GM21381 (cell line): ENCODE results near the gene FOXK2.
"Not testable (repeated sequence)": the region's sequence is repeated elsewhere in the genome, so short reads cannot be mapped to it uniquely, and the experiment has no call there.

Experiments used
- ATAC-seq: cut with Tn5 transposase; IDR thresholded peaks from one replicate; pipeline ENCODE4 v1.9.1; 2021; ENCODE audit warnings: mild to moderate bottlenecking, moderate library complexity; ENCODE audit not compliant: unreplicated experiment

Gene FOXK2

DNA sequence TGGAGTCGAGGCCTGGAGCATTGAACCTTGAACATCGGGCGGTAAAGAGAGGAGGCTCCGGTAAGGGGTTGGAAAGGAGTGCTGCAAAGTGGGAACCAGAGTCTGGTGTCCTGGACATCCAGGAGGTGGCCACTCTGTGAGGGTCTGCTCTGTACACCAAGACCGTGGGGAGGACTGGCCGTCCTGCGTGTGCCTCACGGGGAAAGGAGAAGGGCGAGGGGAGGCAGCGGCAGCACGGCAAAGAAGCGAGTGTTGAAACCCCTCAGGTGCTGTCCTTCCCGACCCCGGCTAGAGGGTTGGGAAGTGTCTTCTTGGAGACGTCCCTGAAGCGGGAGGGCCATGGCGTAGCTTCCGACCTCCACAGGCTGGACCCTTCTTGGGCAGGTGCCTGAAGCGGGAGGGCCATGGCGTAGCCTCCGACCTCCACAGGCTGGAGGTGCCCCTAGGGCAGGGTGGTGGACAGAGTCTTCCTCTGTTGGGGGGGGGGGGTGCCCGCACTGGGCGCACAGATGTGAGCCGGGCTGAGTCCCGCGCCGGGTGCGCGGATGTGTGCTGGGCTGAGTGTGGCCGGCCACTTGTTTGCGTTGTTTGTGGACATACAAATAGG, 42.0 kb downstream of the FOXK2 start:
- no peak for ATAC-seq

DNA sequence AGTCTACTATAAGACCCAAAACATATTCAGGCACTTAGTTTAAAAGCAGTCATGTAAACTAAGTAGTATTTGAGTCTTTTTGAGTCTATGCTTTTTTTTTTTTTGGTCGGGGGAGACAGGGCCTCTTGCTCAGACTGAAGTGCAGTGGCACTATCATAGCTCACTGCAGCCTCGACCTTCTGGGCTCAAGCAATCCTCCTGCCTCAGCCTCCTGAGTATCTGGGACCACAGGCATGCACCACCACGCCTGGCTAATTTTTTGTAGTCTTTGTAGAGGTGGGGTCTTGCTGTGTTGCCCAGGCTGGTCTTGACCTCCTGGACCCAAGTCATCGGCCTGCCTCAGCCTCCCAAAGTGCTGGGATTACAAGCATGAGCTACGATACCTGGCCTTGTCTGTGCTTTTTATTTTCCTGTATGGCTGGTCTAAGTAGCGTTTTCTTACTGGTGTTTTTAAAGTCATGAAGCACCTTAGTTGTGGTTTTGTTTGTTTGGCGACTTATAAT, 43.2 kb downstream of the FOXK2 start:
- not testable (repeated sequence) for ATAC-seq

DNA sequence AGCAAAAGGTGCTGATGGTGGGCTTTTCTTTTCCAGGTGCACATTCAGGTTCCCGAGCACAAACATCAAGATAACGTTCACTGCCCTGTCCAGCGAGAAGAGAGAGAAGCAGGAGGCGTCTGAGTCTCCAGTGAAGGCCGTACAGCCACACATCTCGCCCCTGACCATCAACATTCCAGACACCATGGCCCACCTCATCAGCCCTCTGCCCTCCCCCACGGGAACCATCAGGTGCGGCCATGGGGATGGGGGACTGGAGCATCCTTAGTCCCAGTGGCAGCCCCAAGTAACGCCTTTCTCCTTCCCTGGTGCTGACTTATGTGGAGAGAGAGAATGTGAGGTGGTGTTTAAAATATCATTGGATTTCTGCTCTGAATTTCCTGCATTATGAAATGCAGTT, 43.8 kb downstream of the FOXK2 start:
- no peak for ATAC-seq

DNA sequence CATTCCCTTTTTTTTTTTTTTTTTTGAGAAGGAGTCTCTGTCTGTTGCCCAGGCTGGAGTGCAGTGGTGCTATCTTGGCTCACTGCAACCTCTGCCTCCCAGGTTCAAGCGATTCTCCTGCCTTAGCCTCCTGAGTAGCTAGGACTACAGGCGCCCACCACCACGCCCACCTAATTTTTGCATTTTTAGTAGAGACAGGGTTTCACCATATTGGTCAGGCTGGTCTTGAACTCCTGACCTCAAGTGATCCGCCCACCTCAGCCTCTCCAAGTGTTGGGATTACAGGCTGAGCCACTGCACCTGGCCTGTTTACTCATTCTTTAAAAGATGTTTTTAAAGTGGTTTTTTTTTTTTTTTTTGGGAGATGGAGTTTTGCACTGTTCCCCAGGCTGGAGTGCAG, 44.2 kb downstream of the FOXK2 start:
- not testable (repeated sequence) for ATAC-seq

DNA sequence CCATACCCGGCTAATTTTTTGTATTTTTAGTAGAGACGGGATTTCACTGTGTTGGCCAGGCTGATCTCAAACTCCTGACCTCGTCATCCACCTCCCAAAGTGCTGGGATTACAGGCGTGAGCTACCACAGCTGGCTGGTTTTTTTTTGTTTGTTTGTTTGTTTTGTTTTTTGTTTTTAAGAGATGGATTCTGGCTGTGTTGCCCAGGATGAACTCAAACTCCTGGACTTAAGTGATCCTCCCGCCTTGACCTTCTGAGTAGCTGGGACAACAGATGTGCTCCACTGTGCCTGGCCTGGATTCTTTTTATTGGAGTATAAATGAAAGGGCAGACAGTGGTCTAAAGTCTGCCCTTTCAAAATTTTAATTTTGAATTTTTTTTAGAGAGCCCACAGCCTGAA, 44.7 kb downstream of the FOXK2 start:
- no peak for ATAC-seq

DNA sequence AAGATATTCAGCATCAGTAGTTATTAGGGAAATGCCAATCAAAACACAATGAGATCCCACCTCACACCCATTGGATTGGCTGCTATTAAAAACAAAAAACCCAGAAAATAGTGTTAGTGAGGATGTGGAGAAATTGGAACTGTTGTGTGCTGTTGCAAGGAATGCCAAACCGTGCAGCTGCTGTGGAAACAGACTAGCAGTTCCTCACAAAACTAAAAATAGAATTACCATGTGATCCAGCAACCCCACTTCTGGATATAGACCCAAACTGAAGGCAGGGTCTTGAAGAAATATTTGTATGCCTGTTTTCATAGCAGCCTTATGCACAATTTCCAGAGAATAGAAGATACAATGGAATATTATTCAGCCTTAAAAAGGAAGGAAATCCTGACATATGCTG, 46.0 kb downstream of the FOXK2 start:
- no peak for ATAC-seq

DNA sequence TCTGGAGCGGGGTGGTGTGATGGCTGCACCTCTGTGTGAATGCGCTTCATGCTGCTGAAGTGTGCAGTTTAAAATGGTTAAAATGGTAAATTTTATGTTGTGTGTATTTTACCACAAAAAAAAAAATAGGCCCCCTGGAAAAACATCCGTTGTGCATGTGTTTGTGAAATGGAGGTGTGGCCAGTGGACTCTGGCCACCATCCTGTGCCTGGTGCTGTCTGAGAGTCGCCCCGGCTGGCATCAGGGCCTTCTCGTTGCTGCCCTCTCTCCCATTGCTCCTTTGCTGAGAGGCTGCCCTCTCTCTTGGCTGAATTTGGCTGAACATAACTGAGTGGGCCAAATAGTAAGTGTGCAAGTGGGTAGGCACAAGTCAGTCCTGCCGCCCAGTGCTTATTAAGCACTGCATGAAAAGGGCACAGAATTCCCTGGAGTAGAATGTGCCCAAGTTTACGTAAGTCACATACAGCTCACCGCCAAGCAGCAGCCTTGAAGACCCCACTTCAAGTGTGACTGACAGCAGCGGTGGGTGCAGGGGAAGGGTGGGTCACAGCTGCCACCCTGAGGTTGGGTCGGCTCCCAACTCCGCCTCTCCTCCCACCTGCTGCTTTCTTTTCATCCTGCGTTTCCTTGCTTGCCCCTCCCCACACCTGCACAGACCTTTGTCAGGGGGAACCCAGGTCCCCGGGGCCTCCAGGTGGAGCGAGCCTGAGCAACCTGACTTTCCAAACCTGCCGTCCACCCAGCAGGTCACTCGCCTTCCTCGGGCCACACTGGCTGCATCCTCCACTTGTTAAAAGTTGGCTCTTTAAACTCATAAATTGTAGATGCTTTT, 46.8 kb downstream of the FOXK2 start:
- no peak for ATAC-seq

DNA sequence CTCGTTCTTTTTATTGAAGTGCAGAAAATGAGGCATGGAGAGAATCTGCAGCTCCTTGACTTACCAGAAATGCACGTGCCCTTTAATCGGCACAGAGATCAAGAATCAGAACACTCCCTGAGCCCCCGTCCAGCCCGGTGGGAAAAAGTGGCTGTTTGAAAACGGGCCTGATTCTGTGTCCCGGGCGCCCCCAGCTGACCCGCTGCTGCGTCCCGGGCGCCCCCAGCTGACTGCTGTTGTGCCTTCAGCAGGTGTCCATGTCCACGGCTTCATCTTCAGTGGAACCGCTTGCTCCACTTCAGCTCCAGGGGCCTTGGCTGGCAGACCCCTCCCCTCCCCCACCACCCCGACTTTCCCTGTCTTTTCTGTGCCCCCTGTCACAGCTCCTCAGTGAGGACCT, 47.8 kb downstream of the FOXK2 start:
- no peak for ATAC-seq

DNA sequence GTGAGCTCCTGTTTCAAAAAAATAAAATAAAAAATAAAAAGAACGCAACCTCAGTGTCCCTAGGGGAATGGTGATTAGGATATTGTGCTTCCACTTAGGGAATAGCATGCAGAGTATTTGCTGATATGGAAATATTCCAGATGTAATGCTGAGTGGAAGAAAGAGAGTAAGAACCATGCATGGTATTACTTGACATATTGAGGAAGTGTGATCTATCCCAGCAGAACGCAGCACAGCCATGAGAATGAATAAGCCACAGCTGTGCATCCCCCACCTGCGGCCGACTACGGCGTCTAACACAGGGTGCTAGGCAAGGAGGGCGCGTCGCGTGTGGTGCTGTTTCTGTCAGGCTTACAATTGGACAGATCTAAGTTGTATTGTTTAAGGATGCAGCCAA, 49.5 kb downstream of the FOXK2 start:
- ATAC-seq, result no peak

DNA sequence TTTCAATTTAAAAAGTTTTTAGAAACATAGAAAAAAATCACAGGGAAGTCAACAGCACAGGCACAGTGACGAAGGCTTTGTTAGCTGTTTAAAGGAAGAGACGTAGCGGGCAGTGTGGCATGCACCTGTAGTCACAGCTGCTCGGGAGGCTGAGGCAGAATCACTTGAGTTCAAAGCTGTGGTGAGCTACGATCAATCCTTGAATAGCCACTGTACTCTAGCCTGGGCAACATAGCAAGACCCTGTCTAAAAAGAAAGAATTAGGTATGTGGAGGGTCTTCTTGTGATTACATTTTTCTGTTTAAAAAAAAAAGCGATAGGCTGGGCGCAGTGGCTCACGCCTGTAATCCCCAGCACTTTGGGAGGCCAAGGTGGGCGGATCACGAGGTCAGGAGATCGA, 50.1 kb downstream of the FOXK2 start:
- ATAC-seq, result no peak

DNA sequence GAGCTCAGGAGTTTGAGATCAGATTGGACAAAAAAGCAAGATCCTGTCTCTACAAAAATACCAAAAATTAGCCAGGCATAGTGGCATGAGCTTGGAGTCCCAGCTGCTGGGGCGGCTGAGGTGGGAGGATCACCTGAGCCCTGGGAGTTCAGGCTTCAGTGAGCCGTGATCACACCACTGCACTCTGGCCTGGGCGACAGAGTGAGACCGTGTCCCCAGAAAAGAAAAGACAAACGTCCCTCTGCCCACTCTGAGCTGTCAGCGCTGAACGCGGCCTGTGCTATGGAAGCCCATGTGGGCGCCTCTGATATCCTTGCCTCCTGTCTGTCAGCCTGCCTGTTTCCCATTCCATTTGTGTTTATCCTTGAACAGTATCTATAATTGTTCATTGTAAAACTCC, 50.7 kb downstream of the FOXK2 start:
- ATAC-seq, result no peak

DNA sequence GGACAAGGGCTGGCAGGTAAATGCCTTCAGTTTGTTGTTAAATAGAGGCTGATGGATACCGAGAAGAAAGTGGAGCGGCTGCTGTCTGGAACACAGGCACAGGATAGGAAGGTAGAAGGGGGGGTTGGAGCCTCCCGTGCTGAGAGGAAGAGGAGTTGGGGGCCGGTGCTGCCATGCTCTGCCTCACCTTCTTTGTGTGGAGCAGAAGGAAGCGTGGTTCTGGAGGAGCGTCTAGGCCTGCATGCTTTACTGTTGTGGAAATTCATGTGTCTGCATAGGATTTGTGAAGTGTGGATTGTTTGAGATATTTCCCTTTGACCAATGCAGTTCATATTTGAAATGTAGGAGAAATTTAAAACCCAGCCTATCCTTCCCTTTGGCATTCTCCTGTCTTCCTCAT, 52.3 kb downstream of the FOXK2 start:
- no peak for ATAC-seq

DNA sequence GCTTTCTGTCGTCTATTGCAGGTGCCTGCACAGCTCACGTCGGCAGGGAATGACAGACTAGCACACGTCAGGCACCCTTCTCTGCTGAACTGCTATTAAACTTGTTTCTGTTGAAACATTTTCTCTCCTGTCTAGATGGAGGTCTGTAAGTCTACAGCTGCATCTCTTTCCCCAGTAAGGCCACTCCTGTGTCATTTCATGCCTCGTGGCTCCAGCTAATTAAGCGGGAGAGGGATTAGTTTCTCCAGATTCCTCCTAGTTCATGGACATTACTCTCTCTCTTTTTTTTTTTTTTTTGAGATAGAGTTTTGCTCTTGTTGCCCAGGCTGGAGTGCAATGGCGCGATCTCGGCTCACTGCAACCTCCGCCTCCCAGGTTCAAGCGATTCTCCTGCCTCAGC, 54.5 kb downstream of the FOXK2 start:
- ATAC-seq, result no peak

DNA sequence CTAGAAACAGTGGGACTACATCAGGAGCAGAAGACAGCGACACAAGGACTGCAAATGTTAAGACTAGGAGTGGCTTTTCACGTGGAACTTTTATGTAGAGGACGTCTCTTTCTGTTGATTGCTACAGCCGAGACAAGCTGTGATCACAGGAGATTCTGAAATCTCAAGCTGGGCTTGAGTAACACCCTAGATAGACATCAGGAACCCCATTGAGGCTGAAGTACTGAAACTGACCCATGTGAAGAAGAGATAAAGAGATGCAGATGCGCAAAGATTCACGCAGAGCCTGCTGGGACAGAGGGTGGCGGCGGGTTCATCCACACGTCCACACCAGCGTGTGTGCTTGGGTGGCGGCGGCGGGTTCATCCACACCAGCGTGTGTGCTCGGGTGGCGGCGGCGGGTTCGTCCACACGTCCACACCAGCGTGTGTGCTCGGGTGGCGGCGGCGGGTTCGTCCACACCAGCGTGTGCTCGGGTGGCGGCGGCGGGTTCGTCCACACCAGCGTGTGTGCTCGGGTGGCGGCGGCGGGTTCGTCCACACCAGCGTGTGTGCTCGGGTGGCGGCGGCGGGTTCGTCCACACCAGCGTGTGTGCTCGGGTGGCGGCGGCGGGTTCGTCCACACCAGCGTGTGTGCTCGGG, 56.2 kb downstream of the FOXK2 start:
- ATAC-seq, result not testable (repeated sequence)

DNA sequence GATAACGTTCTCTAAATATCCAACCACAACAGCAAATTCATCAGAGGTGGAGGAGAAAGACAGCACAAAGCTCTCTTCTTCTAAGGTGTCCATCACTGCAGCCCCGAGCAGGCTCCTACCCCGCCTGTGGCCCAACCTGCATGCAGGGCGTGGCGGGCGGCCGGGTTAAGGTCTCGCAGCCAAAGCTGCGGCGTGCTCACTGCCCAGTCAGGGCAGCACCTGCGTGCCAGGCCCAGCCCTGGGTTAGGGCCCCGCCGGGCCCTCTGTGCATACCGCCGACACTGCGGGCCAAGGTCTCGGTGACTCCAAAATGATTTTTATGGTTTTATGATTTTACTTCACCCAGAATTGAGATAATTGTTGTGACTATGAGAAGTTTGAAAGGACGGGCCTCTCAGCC, 57.8 kb downstream of the FOXK2 start:
- no peak for ATAC-seq

DNA sequence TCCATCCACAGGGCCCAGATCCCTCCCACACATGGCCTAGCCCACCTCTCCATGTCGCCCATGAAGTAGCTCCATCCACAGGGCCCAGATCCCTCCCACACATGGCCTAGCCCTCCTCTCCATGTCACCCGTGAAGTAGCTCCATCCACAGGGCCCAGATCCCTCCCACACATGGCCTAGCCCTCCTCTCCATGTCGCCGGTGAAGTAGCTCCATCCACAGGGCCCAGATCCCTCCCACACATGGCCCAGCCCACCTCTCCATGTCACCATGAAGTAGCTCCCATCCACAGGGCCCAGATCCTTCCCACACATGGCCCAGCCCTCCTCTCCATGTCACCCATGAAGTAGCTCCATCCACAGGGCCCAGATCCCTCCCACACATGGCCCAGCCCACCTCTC, 60.4 kb downstream of the FOXK2 start:
- ATAC-seq, result not testable (repeated sequence)

DNA sequence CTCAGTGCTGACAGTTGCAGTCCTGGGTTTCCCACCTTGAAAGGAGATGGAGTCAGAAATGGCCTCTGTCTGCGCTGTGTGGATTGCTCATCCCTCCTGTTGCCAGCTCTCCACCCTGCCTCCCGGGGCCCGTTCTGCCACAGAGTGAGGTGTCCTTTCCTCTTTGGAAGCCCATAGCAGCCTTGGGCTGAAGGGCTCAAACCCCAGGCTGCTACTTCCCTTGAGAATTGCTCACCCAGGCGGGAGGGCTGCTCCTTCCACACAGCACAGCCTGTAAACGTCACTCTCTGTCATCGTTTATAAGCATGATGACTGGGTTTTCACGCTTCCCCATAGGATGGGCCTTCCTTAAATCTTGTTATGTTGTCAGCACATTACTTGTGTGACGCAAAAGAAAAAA, 62.7 kb downstream of the FOXK2 start:
- ATAC-seq, result no peak

DNA sequence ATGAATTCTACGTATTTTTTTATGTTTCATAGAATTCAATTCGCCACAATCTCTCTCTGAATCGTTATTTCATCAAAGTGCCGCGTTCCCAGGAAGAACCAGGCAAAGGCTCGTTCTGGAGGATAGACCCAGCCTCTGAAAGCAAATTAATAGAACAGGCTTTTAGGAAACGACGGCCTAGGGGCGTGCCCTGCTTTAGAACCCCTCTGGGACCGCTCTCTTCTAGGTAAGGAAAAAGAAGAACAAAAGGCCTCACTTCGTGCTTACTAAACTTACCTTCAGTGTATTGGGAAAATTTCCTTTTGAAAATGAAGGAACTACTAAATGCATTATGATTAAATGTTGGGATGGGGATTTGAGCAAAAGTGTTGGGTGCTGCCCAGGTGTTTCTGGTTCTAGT, 63.2 kb downstream of the FOXK2 start:
- ATAC-seq, result no peak

DNA sequence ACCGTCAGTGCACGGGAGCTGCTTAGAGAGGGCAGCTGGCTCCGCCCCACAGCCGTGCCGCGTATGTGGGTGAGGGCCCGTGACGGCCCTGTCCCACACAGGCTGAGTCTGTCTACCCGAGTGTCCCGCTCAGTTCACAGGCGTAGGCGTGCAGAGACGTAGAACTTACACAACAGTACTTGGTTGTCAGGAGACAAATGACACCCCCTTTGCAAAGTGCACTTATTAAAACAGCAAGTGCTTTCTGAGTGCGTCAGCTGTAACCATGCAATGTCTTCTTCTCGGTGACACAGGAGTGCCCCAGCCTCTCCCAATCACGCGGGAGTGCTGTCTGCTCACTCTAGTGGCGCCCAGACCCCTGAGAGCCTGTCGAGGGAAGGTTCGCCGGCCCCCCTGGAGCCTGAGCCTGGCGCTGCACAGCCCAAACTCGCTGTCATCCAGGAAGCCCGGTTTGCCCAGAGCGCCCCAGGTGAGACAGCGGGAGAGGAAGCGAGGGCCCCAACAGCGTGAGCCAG, 64.2 kb downstream of the FOXK2 start:
- no peak for ATAC-seq

DNA sequence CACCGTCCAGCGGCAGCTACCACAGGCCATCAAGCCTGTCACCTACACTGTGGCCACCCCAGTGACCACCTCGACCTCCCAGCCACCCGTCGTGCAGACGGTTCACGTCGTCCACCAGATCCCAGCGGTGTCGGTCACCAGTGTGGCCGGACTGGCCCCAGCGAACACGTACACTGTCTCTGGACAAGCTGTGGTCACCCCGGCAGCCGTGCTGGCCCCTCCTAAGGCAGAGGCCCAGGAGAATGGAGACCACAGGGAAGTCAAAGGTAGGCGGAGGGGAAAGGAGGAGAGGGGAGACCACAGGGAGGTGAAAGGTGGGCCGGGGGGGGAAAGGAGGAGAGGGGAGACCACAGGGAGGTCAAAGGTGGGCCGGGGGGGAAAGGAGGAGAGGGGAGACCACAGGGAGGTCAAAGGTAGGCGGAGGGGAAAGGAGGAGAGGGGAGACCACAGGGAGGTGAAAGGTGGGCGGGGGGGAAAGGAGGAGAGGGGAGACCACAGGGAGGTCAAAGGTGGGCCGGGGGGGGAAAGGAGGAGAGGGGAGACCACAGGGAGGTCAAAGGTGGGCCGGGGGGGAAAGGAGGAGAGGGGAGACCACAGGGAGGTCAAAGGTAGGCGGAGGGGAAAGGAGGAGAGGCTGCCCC, 66.5 kb downstream of the FOXK2 start:
- not testable (repeated sequence) for ATAC-seq

DNA sequence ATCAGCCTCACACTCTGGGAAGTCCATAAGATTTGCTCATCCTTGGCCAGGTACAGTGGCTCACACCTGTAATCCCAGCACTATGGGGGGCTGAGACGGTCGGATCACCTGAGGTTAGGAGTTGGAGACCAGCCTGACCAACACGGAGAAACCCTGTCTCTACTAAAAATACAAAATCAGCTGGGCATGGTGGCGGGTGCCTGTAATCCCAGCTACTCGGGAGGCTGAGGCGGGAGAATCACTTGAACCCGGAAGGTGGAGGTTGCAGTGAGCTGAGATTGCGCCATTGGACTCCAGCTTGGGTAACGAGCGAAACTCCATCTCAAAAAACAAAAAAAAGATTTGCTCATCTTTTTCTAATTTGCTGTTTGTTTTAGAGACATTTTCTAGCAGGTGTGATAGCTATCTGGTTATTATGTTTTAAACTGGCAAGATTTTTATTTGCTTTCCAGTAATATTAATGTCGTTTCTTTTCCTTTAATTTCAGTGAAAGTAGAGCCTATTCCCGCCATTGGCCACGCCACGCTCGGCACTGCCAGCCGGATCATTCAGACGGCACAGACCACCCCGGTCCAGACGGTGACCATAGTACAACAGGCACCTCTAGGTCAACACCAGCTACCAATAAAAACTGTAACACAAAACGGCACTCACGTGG, 67.2 kb downstream of the FOXK2 start:
- no peak for ATAC-seq
